IMR-90 (cell line): Measurements from ENCODE around the gene CLOCK. TPM values are rescaled to one million over a fixed set of nuclear protein-coding genes. Genes with fewer than 3 reads are reported as not detected.

Experiments
- ATAC-seq: fragments of 200-7000 bp; cut with Tn5 transposase; 2 replicates; pipeline ENCODE4 v1.9.1; 2020; ENCODE audit warnings: low read depth, mild to moderate bottlenecking, moderate library complexity
- BruUV-seq: library from RNA; stranded (reverse); fragments of 400-500 nt; replicated peaks from 2 replicates; lab custom pipeline; 2021; lab: Mats Ljungman, UMichigan
- CTCF ChIA-PET: fragments of 300-600 bp; formaldehyde crosslinking; extraction: SDS; loops from one replicate; lab custom pipeline; 2021; ENCODE audit warnings: antibody characterized with exemption; lab: Yijun Ruan, JAX
- POLR2A ChIA-PET: fragments of 300-600 bp; sonication (Branson Sonifier 250); formaldehyde crosslinking; loops from one replicate; lab custom pipeline; 2022; ENCODE audit warnings: antibody characterized with exemption; ENCODE audit not compliant: unreplicated experiment; lab: Charles Lee
- DNase-seq: peaks from one replicate; pipeline ENCODE4 v3.0.0; 2013
- H2AFZ ChIP-seq: replicated peaks from 2 replicates; pipeline ENCODE3; 2013; ENCODE audit warnings: low read length, mild to moderate bottlenecking; ENCODE audit not compliant: poor library complexity
- H2AK5ac ChIP-seq: 2 replicates; pipeline ENCODE4 v1.6.1; 2013; ENCODE audit warnings: low read depth, low read length, inconsistent platforms
- H2AK9ac ChIP-seq: replicated peaks from 2 replicates; pipeline ENCODE3; 2013; ENCODE audit warnings: mild to moderate bottlenecking, low read depth, low read length, moderate library complexity; ENCODE audit not compliant: poor library complexity
- H2BK120ac ChIP-seq: 2 replicates; pipeline ENCODE4 v1.6.1; 2013; ENCODE audit warnings: low read depth, low read length, inconsistent platforms
- H2BK15ac ChIP-seq: 3 replicates; pipeline ENCODE4 v1.6.1; 2013; ENCODE audit warnings: low read depth, low read length, inconsistent platforms
- H2BK20ac ChIP-seq: 2 replicates; pipeline ENCODE4 v1.6.1; 2013; ENCODE audit warnings: low read depth, mild to moderate bottlenecking, inconsistent platforms, low read length, moderate library complexity
- H2BK5ac ChIP-seq: 2 replicates; pipeline ENCODE4 v1.6.1; 2013; ENCODE audit warnings: mild to moderate bottlenecking, low read depth, low read length, inconsistent platforms; ENCODE audit not compliant: poor library complexity, severe bottlenecking
- H3K14ac ChIP-seq: replicated peaks from 2 replicates; pipeline ENCODE4 v1.6.1; 2013; ENCODE audit warnings: low read depth, low read length, inconsistent platforms
- H3K18ac ChIP-seq: 2 replicates; pipeline ENCODE4 v1.6.1; 2013; ENCODE audit warnings: low read depth, low read length, control low read depth
- H3K23ac ChIP-seq: 2 replicates; pipeline ENCODE4 v1.6.1; 2013; ENCODE audit warnings: low read depth, low read length, inconsistent platforms
- H3K27ac ChIP-seq: 2 replicates; pipeline ENCODE4 v1.5.1; 2013; ENCODE audit warnings: mild to moderate bottlenecking, control low read depth, low read length; ENCODE audit not compliant: insufficient read depth
- H3K27me3 ChIP-seq: 2 replicates; pipeline ENCODE4 v1.6.1; 2013; ENCODE audit warnings: low read length; ENCODE audit not compliant: control insufficient read depth, insufficient read depth
- H3K36me3 ChIP-seq: 2 replicates; pipeline ENCODE4 v1.6.1; 2013; ENCODE audit warnings: low read length, mixed read lengths; ENCODE audit not compliant: control insufficient read depth, insufficient read depth
- H3K4ac ChIP-seq: 2 replicates; pipeline ENCODE4 v1.6.1; 2013; ENCODE audit warnings: low read depth, low read length, inconsistent platforms
- H3K4me1 ChIP-seq: 2 replicates; pipeline ENCODE4 v1.6.1; 2013; ENCODE audit warnings: low read length, mixed read lengths; ENCODE audit not compliant: control insufficient read depth, insufficient read depth
- H3K4me2 ChIP-seq: 2 replicates; pipeline ENCODE4 v1.6.1; 2013; ENCODE audit warnings: low read depth, mild to moderate bottlenecking, control low read depth, low read length, moderate library complexity
- H3K4me3 ChIP-seq: 2 replicates; pipeline ENCODE4 v1.5.1; 2013; ENCODE audit warnings: low read depth, mild to moderate bottlenecking, control low read depth, low read length, moderate library complexity; ENCODE audit not compliant: insufficient read depth
- H3K56ac ChIP-seq: 2 replicates; pipeline ENCODE4 v1.6.1; 2013; ENCODE audit warnings: low read length, inconsistent platforms; ENCODE audit not compliant: insufficient read depth; ENCODE audit errors: extremely low read depth
- H3K79me1 ChIP-seq, 2 experiments: 2 replicates each; pipeline ENCODE4 v1.6.1; 2013; ENCODE audit warnings: low read length in 2 of 2, inconsistent platforms in 1 of 2, low read depth in 1 of 2
- H3K9ac ChIP-seq: 2 replicates; pipeline ENCODE4 v1.6.1; 2013; ENCODE audit warnings: low read depth, low read length, control low read depth
- H3K9me1 ChIP-seq: 2 replicates; pipeline ENCODE4 v1.6.1; 2013; ENCODE audit warnings: low read length, inconsistent platforms; ENCODE audit not compliant: insufficient read depth
- H3K9me3 ChIP-seq: 2 replicates; pipeline ENCODE4 v1.6.1; 2013; ENCODE audit warnings: low read length; ENCODE audit not compliant: control insufficient read depth, insufficient read depth
- H4K20me1 ChIP-seq: 2 replicates; pipeline ENCODE4 v1.6.1; 2013; ENCODE audit warnings: low read length, inconsistent platforms; ENCODE audit not compliant: insufficient read depth
- H4K5ac ChIP-seq: 2 replicates; pipeline ENCODE4 v1.6.1; 2013; ENCODE audit warnings: mild to moderate bottlenecking, low read depth, low read length, control low read depth
- H4K8ac ChIP-seq, 2 experiments: 2 replicates each; pipeline ENCODE4 v1.6.1; 2013; ENCODE audit warnings: low read depth in 2 of 2, low read length in 2 of 2, control low read depth in 1 of 2, inconsistent platforms in 1 of 2
- H4K91ac ChIP-seq: 2 replicates; pipeline ENCODE4 v1.6.1; 2013; ENCODE audit warnings: low read depth, low read length, inconsistent platforms; ENCODE audit not compliant: insufficient read depth
- BHLHE40 ChIP-seq: fragments of 150-350 bp; IDR thresholded peaks from 2 replicates; pipeline ENCODE4 v1.6.1; 2016; ENCODE audit warnings: mild to moderate bottlenecking, low read depth, low read length
- CHD1 ChIP-seq: IDR thresholded peaks from 2 replicates; pipeline ENCODE4 v1.6.1; 2012; ENCODE audit warnings: low read depth, low read length, improper control_type of control experiment
- FOS ChIP-seq: fragments of 150-350 bp; IDR thresholded peaks from 2 replicates; pipeline ENCODE4 v1.6.1; 2016; ENCODE audit warnings: low read depth, low read length
- MAZ ChIP-seq: IDR thresholded peaks from 2 replicates; pipeline ENCODE4 v1.6.1; 2012; ENCODE audit warnings: low read depth, mild to moderate bottlenecking, low read length, improper control_type of control experiment, moderate library complexity, borderline replicate concordance
- MXI1 ChIP-seq: IDR thresholded peaks from 2 replicates; pipeline ENCODE4 v1.6.1; 2012; ENCODE audit warnings: low read depth, mild to moderate bottlenecking, low read length, moderate library complexity, borderline replicate concordance
- NFE2L2 ChIP-seq: fragments of 150-350 bp; IDR thresholded peaks from 2 replicates; pipeline ENCODE4 v1.6.1; 2016; ENCODE audit warnings: low read depth, mild to moderate bottlenecking, low read length
- RCOR1 ChIP-seq: IDR thresholded peaks from 2 replicates; pipeline ENCODE4 v1.6.1; 2012; ENCODE audit warnings: mild to moderate bottlenecking, low read length, improper control_type of control experiment; ENCODE audit not compliant: insufficient replicate concordance
- RFX5 ChIP-seq: IDR thresholded peaks from 2 replicates; pipeline ENCODE4 v1.8.0; 2012; ENCODE audit warnings: low read depth, mild to moderate bottlenecking, low read length, moderate library complexity
- SMC3 ChIP-seq: fragments of 150-350 bp; IDR thresholded peaks from 2 replicates; pipeline ENCODE4 v1.6.1; 2016; ENCODE audit warnings: low read depth, mild to moderate bottlenecking, antibody characterized with exemption, low read length, moderate library complexity
- dilution Hi-C: fragments of 300-500 bp; cut with HindIII; formaldehyde crosslinking; loops from one replicate; pipeline ENCODE4 v1.14.3; 2018; ENCODE audit warnings: low sequenced_read_pairs; ENCODE audit not compliant: unreplicated experiment
- in situ Hi-C: fragments of 300-500 bp; cut with MboI; formaldehyde crosslinking; loops from 3 replicates; pipeline ENCODE4 v1.14.3; 2019; ENCODE audit warnings: low sequenced_read_pairs, inconsistent platforms, mixed read lengths
- intact Hi-C: fragments of 100-400 bp; cut with micrococcal nuclease; formaldehyde crosslinking; loops from 2 replicates; pipeline ENCODE4 v1.10.0; 2022
- polyA plus RNA-seq, 3 experiments: library from polyadenylated mRNA; depleted of rRNA; stranded (reverse); fragments of >200 nt; gene quantifications; 2 replicates each; pipeline ENCODE4 v1.2.3, GENCODE V29; 2012; ENCODE audit warnings: low replicate concordance in 1 of 3
- total RNA-seq: library from RNA; depleted of rRNA; stranded (reverse); fragments of >200 nt; gene quantifications from 2 replicates; pipeline ENCODE4 v1.2.3, GENCODE V29; 2012

The CLOCK gene
- total and polyA plus RNA-seq, 2 of the 4 experiments (the other 2 are of a cell fraction): 7.3 to 53.4 TPM

DNA sequence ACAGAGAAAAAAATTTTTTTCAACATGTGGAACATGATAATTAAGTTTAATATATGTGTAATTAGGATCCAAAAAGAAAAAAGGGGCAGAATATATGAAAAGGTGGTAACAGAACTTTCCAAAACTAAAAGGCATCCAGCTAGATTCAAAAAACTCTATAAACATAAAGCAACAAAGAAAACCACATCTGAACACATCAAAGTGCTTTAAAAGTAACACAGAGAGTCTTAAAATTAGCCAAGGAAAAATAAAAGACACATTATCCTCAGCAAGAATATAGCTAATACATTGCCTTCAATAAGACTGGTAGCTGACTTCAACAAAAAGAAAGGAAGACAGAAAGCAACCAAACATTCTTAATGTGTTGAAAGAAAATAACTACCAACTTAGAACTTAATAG, 8.2 kb downstream of the CLOCK start:
- no peak overlapping the region for H3K9ac ChIP-seq
- H2AK5ac ChIP-seq: no peak overlapping the region
- ATAC-seq: no peak
- no peak overlapping the region for H2BK5ac ChIP-seq
- no peak overlapping the region for H3K56ac ChIP-seq
- H3K9me3 ChIP-seq: no peaks in the 10 kb centered on the region; the same call in 1 of the 2 replicates
- H2BK15ac ChIP-seq: no peak overlapping the region
- H3K4me1 ChIP-seq: peaks cover 7% of the 10 kb centered on the region
- no peak overlapping the region for H3K4me3 ChIP-seq
- no peak for TF ChIP-seq FOS
- no peak for TF ChIP-seq BHLHE40
- TF ChIP-seq MAZ: no peak
- no peak for TF ChIP-seq SMC3
- no peak for TF ChIP-seq RCOR1
- no peak for TF ChIP-seq RFX5
- TF ChIP-seq MXI1: no peak
- TF ChIP-seq CHD1: no peak
- no peak for TF ChIP-seq NFE2L2
- BruUV-seq: no TSS peak
- ChIA-PET CTCF (no interaction called here), POLR2A (no interaction called here)
- no peak overlapping the region for H2AK9ac ChIP-seq
- H4K8ac ChIP-seq: no peak overlapping the region
- H3K27ac ChIP-seq: no peak overlapping the region
- H2AFZ ChIP-seq: no peak overlapping the region
- H2BK120ac ChIP-seq: no peak overlapping the region
- H3K23ac ChIP-seq: no peak overlapping the region
- H3K9me1 ChIP-seq: peaks cover 10% of the 10 kb centered on the region
- no peak overlapping the region for H3K18ac ChIP-seq
- H4K5ac ChIP-seq: no peak overlapping the region
- H3K4ac ChIP-seq: no peak overlapping the region
- no peak overlapping the region for H3K4me2 ChIP-seq
- dilution Hi-C loops (no loop called here), in situ Hi-C loops (loop anchor here (25.0 kb wide), 1 partner anchor 1251 kb away; no protein-coding TSS in a partner anchor), intact Hi-C loops (no loop called here)
- H3K27me3 ChIP-seq: no peaks in the 10 kb centered on the region
- 0 out of 2 replicates have a peak, but pooled peaks cover 1% of the 10 kb centered on the region for H3K36me3 ChIP-seq
- 0 out of 2 replicates have a peak, but pooled peaks cover 3% of the 10 kb centered on the region for H4K20me1 ChIP-seq
- H3K14ac ChIP-seq: no peak overlapping the region
- no peak overlapping the region for H4K91ac ChIP-seq
- DNase-seq: no peak
- H3K79me1 ChIP-seq: peaks cover 22 to 37% of the 10 kb centered on the region in 2 experiments
- no peak overlapping the region for H2BK20ac ChIP-seq
